Measurements from ENCODE around the gene SMIM29.

Gene SMIM29

DNA sequence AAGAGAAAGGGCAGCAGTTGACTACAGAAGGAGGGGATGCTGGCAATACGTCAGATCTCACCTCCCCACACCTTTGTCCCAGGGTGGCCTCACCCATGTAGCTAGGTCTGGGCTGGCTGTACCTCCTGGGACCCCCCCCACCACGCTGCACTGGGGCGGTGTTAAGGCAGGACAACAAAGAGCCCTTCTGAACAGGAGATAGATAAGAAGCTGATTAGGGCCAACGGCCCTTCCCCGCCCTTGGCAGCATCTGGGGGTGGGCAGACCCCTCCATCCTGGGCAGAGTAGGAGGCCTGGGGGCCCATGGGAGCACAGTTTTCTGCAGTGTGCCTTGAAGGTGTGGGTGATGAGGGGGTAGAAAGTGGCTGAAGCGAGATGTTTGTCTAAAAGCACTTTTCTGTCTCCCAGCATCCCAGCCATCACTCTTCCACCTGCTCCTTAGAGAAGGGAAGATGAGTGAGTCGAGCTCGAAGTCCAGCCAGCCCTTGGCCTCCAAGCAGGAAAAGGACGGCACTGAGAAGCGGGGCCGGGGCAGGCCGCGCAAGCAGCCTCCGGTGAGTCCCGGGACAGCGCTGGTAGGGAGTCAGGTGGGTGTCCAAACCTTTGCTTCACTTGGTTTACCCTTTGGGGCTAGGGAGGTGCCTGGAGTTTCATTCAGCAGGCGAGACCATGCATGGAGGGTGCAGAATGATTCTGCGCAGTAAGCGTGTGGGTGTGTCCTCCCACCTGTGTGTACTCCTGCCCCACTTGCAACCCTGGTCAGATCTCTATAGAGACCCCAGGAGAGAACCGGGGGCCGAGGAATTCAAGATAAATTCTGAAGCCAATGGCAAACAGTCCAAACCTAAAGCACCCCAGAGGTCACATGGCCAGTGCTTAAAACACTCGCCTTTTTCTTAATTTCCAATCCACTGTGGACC, 8.2 kb downstream of the SMIM29 start:
- no peak for DNase-seq (ENCODE audit: low read depth in 2 of 2)

DNA sequence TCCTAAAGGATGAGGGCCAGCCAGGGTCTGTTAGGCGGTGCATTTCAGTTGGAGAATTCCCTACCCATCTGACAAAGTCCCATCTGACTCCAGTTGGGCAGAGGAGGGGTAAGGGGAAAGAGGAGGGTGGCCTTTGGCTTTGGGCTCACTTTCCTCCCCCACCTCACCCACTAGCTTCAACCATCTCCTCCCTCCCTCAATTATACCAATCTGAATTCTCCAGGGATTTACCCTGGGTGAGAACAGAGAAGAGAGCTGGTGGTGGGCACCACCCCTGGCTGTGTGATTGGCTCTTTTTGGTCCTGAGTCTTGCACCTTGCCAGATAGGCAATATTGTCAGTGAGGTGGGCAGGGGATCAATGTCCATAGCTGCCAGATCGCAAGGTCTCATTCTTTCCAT, 8.9 kb downstream of the SMIM29 start:
- no peak for DNase-seq (ENCODE audit: low read depth in 2 of 2)

DNA sequence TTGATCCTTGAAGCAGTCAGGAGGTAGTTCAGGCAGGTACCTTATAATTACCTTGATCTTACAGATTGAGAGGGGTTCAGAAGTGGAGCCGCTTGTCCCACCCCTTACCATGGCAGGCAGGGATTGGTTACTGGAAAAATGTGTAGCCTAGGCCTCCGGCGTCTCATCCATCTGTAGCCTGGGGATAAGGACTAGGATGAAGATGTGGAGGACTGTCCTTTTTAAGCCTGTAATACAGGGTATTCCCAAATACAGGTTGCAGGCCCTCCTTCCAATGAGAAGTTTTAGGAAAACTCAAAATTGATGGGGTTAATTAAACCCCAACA, 9.3 kb downstream of the SMIM29 start:
- DNase-seq (ENCODE audit: low read depth in 2 of 2): no peak

GRCh38 chr6:34238585-34239499, 10.0 kb downstream of the SMIM29 start:
- DNase-seq (ENCODE audit: low read depth in 2 of 2): no peak

GRCh38 chr6:34237722-34238584, 10.9 kb downstream of the SMIM29 start:
- peak; percentile 58 to 73 for DNase-seq (ENCODE audit: low read depth in 2 of 2)

- no peak for DNase-seq (ENCODE audit: low read depth in 2 of 2)
Measured at GRCh38 chr6:34237316-34237721, 11.5 kb downstream of the SMIM29 start.

DNA sequence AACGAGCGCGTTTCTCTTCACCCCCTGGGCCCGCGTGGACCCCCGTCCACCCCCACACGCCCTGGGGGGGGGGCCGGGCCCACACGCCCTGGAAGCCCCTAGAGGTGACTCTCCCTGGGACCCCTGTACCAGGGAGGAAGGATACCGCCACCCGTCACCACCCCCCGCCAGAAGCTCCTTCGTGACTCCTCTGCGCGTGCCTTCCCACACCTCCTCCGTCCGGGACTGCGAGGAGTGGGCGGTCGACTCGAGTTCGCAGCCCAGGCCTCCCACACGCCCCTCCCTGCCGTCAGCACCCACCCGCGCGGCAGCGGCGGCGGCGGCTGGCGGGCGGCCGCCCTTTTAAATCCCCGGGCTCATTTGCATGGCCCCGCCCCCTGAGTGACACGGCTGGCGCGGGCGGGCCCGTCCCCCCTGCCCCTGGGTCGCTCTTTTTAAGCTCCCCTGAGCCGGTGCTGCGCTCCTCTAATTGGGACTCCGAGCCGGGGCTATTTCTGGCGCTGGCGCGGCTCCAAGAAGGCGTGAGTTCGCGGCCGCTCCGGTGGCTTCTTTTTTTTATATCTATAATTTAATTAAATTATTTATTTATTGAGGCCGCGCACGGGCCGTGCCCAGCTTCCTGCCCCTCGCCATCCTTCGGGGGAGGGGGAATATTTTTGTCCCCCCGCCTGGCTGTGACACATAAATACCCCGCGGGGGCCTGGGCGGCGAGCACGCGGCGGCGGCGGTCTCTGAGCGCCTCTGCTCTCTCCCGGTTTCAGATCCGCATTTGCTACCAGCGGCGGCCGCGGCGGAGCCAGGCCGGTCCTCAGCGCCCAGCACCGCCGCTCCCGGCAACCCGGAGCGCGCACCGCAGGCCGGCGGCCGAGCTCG, 12.1 kb downstream of the SMIM29 start, which contains the start of gene HMGA1:
HMGA1 (plus strand) TSS at position 431 of the 873 bp plus-strand sequence. CDS start 3,908 bp downstream, outside the sequence.
- peak; percentile 81 to 83 for DNase-seq (ENCODE audit: low read depth in 2 of 2)

GRCh38 chr6:34236131-34236442, 12.7 kb downstream of the SMIM29 start:
- no peak for DNase-seq (ENCODE audit: low read depth in 2 of 2)

- DNase-seq (ENCODE audit: low read depth in 2 of 2): peak in 1 of 2 donors; percentile 54
Measured at GRCh38 chr6:34235307-34236130, 13.3 kb downstream of the SMIM29 start.

DNA sequence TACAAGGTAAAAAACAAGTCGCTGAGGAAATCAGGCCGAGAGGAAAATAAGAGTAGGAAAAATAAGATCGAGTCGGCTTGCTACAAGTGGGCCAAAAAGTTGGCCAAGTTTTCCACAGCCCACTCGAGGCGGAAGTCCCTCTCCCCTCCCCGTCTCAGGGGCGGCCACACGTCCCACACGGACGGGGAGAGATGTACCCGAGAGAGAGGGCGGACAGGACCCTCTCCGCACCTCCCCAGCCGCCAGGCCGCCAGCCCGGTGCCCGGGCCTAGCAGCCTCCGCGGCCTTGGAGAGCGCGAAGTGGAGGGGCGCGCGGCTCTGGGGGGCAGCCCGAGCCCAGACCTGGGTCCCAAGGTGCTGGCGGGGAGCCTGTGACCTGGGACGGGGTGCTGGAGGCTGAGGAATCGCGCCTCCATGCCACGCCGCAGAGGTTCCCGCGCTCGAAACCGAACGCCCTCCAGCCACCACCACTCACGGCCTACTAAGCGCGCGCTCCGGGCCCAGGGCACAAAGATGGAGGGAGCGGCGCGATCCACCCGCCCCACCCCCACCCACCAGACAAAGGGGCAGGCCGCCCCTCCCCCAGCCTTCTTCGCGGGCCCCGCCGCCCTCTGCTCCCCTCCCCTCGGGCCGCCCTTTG, 14.0 kb downstream of the SMIM29 start:
- DNase-seq (ENCODE audit: low read depth in 2 of 2): no peak

GRCh38 chr6:34233867-34234266, 14.9 kb downstream of the SMIM29 start:
- no peak for DNase-seq (ENCODE audit: low read depth in 2 of 2)

DNA sequence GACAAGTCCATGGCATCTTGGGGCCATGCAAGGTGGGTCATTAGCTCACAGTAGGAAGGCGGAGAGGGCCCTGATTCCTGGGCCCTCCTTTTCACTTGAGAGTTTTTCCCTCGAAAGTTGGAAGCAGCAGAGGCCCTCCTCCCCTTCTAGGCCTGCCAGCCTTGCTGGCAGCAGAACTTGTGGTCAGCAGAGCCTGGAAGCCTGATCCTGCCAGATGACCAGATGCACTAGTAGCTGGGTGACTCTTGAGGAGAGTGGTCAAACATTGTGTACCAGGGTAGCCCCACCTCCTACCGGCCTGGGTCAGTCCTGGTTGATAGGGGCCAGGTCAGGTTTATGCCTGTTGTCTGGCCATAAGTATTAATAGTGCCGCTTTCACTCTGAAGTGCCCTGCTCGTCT, 15.9 kb downstream of the SMIM29 start:
- DNase-seq (ENCODE audit: low read depth in 2 of 2): no peak

- DNase-seq (ENCODE audit: low read depth in 2 of 2): no peak
Measured at GRCh38 chr6:34231566-34232336, 17.1 kb downstream of the SMIM29 start.

DNA sequence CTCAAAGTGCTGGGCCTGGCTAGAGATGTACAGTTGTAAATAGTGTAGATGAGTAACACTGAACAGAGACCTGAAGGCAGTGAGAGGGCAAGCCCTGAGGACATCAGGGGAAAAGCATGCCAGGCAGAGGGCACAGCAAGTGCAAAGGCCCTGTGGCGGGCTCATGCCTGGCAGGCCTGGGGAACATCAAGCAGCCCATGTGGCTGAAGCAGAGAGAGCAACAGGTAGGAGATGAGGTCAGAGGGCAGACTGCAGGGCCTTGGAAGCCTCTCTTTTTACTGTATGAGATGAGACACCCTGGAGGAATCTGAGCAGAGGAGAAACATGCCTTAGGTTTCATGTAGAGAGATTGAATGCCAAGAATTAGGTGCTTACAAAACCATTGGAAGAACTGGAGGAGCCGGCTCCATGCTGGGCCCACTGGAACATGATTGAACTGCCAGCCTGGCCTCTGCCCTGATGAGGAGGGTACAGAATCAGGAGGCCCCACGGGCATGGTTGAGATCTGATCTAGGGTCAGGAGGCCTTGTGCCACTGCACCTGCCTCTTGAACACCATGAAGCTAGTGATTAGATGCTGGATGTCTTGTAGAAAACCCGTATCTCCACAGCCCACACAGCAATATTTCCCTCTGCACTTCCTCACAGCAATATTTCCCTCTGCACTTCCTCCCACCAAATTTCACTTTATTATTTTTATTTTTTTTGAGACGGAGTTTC, 18.0 kb downstream of the SMIM29 start:
- DNase-seq (ENCODE audit: low read depth in 2 of 2): no peak

GRCh38 chr6:34229877-34230276, 18.9 kb downstream of the SMIM29 start:
- DNase-seq (ENCODE audit: low read depth in 2 of 2): no peak

DNA sequence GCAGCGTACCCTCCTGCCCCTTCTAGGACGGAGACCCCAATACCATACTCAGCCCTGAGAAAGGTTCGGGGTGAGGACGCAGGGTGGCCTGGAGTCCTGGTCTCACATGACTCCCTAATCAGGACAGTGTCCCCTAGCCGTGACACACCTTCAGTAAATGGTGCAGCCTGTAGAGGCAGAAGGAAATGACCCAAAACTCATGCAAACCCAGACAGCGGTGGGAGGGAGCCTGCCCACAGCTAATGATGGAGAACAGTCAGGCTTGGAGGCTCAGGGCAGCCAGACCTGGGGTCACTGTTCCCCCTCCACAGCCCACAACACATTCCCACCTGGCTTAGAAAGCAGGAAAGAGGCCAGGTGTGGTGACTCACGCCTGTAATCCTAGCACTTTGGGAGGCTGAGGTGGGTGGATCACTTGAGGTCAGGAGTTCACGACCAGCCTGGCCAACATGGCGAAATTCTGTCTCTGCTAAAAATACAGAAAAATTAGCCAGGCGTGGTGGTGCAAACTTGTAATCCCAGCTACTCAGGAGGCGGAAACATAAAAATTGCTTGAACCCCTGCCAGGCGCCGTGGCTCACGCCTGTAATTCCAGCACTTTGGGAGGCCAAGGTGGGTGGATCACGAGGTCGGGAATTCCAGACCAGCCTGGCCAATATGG, 20.9 kb downstream of the SMIM29 start:
- DNase-seq (ENCODE audit: low read depth in 2 of 2): no peak

Measured in stimulated activated CD8-positive, alpha-beta memory T cell treated with anti-CD3 and anti-CD28 coated beads, Interleukin-2, amount 100 ng/mL, for 48 hours (primary cell).